Measurements from ENCODE around the gene RPS6KA2.

- TF ChIP-seq, protein P1, sequence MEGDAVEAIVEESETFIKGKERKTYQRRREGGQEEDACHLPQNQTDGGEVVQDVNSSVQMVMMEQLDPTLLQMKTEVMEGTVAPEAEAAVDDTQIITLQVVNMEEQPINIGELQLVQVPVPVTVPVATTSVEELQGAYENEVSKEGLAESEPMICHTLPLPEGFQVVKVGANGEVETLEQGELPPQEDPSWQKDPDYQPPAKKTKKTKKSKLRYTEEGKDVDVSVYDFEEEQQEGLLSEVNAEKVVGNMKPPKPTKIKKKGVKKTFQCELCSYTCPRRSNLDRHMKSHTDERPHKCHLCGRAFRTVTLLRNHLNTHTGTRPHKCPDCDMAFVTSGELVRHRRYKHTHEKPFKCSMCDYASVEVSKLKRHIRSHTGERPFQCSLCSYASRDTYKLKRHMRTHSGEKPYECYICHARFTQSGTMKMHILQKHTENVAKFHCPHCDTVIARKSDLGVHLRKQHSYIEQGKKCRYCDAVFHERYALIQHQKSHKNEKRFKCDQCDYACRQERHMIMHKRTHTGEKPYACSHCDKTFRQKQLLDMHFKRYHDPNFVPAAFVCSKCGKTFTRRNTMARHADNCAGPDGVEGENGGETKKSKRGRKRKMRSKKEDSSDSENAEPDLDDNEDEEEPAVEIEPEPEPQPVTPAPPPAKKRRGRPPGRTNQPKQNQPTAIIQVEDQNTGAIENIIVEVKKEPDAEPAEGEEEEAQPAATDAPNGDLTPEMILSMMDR (IDR thresholded peaks at IDR 0.05), result no peak
- no peak for TF ChIP-seq SIN3A (IDR thresholded peaks at IDR 0.05; ENCODE audit: borderline replicate concordance, insufficient read depth, low read depth, low read length)
Observed at GRCh38 chr6:166579237-166579850, 47.7 kb downstream of the RPS6KA2 start.

Data from Panc1 (cell line).